Stomach (tissue), 9 donors: ENCODE data around the gene LRIG3. TPM values are rescaled to one million over a fixed set of nuclear protein-coding genes. Genes with fewer than 3 reads are reported as not detected.
A peak's percentile ranks its signal among the peaks of the same experiment; 100 is the strongest.

Source experiments
- DNase-seq, 2 donors: peaks; one replicate each; pipeline versions ENCODE4 v3.0.0 to v3.0.0-alpha.2; 2013 to 2019
- H3K27ac ChIP-seq, 5 donors: fragments of 200-600 bp in 4 of 5; sonication (generic) in 4 of 5; one replicate each; pipeline ENCODE4 v1.5.1; 2013 to 2019; ENCODE audit warnings: mild to moderate bottlenecking in 1 of 5, moderate library complexity in 1 of 5
- H3K27me3 ChIP-seq, 3 donors: fragments of 200-600 bp; sonication (generic); one replicate each; pipeline ENCODE4 v1.5.1; 2017 to 2019; ENCODE audit warnings: mixed run types in 1 of 3
- H3K36me3 ChIP-seq, 4 donors: fragments of 200-600 bp; sonication (generic); 1 replicate in 3 of 4; 2 replicates in 1 of 4; pipeline ENCODE4 v1.5.1; 2016 to 2019
- H3K4me1 ChIP-seq, 4 donors: fragments of 200-600 bp; sonication (generic); one replicate each; pipeline ENCODE4 v1.5.1; 2016 to 2019
- H3K4me3 ChIP-seq, 4 donors: fragments of 200-600 bp; sonication (generic) in 3 of 4; one replicate each; pipeline ENCODE4 v1.5.1; 2016 to 2019; ENCODE audit warnings: mild to moderate bottlenecking in 1 of 4
- H3K9me3 ChIP-seq, 4 donors: fragments of 200-600 bp; sonication (generic); one replicate each; pipeline ENCODE4 v1.5.1; 2016 to 2019
- EP300 ChIP-seq: sonication (generic); formaldehyde crosslinking; IDR thresholded peaks from one replicate; pipeline ENCODE4 v1.6.1; 2017; ENCODE audit warnings: antibody characterized with exemption
- POLR2A ChIP-seq, 4 donors: fragments of 450-650 bp; IDR thresholded peaks; one replicate each; pipeline ENCODE4 v1.6.1; 2016; ENCODE audit warnings: antibody characterized with exemption in 4 of 4, control low read depth in 2 of 4, mild to moderate bottlenecking in 1 of 4, moderate library complexity in 1 of 4
- POLR2AphosphoS5 ChIP-seq, 3 donors: sonication (generic); formaldehyde crosslinking; IDR thresholded peaks; one replicate each; pipeline ENCODE4 v1.6.1; 2016; ENCODE audit warnings: antibody characterized with exemption in 3 of 3
- WGBS, 5 donors: extraction: QIAGEN DNeasy Blood & Tissue Kit in 3 of 5; methylation state at CpG; one replicate each; pipeline versions ENCODE4 v1.1.5 to v1.1.7; 2013 to 2018; 5-methylcytosine and 5-hydroxymethylcytosine counted together
- intact Hi-C: fragments of 100-400 bp; cut with DNase I; formaldehyde crosslinking; loops from one replicate; pipeline ENCODE4 v1.15.1; 2023; ENCODE audit warnings: low total_unique reads
- polyA plus RNA-seq, 3 donors: library from polyadenylated mRNA; stranded (reverse); fragments of 200-250 nt; gene quantifications; one replicate each; pipeline ENCODE4 v1.2.3, GENCODE V29; 2013
- total RNA-seq, 5 donors: library from RNA; depleted of rRNA; stranded (reverse); fragments of >200 nt; gene quantifications; one replicate each; pipeline versions ENCODE4 v1.1.0 to v1.2.3, GENCODE V29; 2014 to 2016
- TF ChIP-seq, protein P1 (sequence below), 7 experiments: fragments of 450-650 bp in 4 of 7; fragments of 200-600 bp in 3 of 7; sonication (generic) in 3 of 7; IDR thresholded peaks; one replicate each; pipeline ENCODE4 v1.5.1; 2016 to 2019; ENCODE audit warnings: antibody characterized with exemption in 7 of 7, control low read depth in 2 of 7, mild to moderate bottlenecking in 1 of 7
- donor health status: healthy with polysubstance abuse.
- donor health status: Bipolar disorder and iron deficiency.
- donor health status: healthy.

LRIG3 gene
- total and polyA plus RNA-seq, 8 donors, result 4.8 to 330 (median 45.3) TPM

GRCh38 chr12:58934528-58934927, 14.2 kb upstream of the LRIG3 start:
- 66 to 85% (median 73%) methylated on average over 3 of the region's 3 CpGs for WGBS, 5 donors
- DNase-seq, result no peak
- Histone ChIP-seq H3K27me3 (no peaks in the 10 kb centered on the region), H3K9me3 (no peaks in the 10 kb centered on the region), H3K27ac (no peak overlapping the region), H3K4me3 (no peak overlapping the region), H3K36me3 (no peaks in the 10 kb centered on the region), H3K4me1 (peaks cover 0 to 10% (median 2%) of the 10 kb centered on the region in 4 donors)
- intact Hi-C loops, result no loop called here
- TF ChIP-seq POLR2AphosphoS5 (IDR thresholded peaks at IDR 0.05) (no peak), POLR2A (IDR thresholded peaks at IDR 0.05) (no peak), EP300 (no peak)
- TF ChIP-seq, protein P1, sequence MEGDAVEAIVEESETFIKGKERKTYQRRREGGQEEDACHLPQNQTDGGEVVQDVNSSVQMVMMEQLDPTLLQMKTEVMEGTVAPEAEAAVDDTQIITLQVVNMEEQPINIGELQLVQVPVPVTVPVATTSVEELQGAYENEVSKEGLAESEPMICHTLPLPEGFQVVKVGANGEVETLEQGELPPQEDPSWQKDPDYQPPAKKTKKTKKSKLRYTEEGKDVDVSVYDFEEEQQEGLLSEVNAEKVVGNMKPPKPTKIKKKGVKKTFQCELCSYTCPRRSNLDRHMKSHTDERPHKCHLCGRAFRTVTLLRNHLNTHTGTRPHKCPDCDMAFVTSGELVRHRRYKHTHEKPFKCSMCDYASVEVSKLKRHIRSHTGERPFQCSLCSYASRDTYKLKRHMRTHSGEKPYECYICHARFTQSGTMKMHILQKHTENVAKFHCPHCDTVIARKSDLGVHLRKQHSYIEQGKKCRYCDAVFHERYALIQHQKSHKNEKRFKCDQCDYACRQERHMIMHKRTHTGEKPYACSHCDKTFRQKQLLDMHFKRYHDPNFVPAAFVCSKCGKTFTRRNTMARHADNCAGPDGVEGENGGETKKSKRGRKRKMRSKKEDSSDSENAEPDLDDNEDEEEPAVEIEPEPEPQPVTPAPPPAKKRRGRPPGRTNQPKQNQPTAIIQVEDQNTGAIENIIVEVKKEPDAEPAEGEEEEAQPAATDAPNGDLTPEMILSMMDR (IDR thresholded peaks at IDR 0.05), result no peak

- DNase-seq, result no peak
- 34 to 55% (median 49%) methylated on average over 8 of the region's 8 CpGs for WGBS, 5 donors
- TF ChIP-seq, protein P1 (IDR thresholded peaks at IDR 0.05), result no peak
- TF ChIP-seq EP300 (no peak), POLR2AphosphoS5 (IDR thresholded peaks at IDR 0.05) (no peak), POLR2A (IDR thresholded peaks at IDR 0.05) (no peak)
- H3K4me1 ChIP-seq, result peaks cover 0 to 5% (median under 1%) of the 10 kb centered on the region in 4 donors
- intact Hi-C loops, result no loop called here
- H3K4me3 ChIP-seq, result no peak overlapping the region
- H3K9me3 ChIP-seq, result no peaks in the 10 kb centered on the region
- no peaks in the 10 kb centered on the region for H3K27me3 ChIP-seq
- H3K36me3 ChIP-seq, result no peaks in the 10 kb centered on the region
- peak overlapping the region; percentile 6 to 62 (median 51) for H3K27ac ChIP-seq
Measured at GRCh38 chr12:58932806-58933681, 12.7 kb upstream of the LRIG3 start.

GRCh38 chr12:58931518-58931917, 11.2 kb upstream of the LRIG3 start:
- TF ChIP-seq POLR2AphosphoS5 (IDR thresholded peaks at IDR 0.05) (no peak), POLR2A (IDR thresholded peaks at IDR 0.05) (no peak), EP300 (no peak)
- TF ChIP-seq, protein P1 (IDR thresholded peaks at IDR 0.05), result no peak
- Histone ChIP-seq H3K4me3 (no peak overlapping the region), H3K4me1 (peaks cover 0 to 10% (median 2%) of the 10 kb centered on the region in 4 donors), H3K27me3 (no peaks in the 10 kb centered on the region), H3K27ac (no peak overlapping the region), H3K9me3 (no peaks in the 10 kb centered on the region), H3K36me3 (no peaks in the 10 kb centered on the region)
- intact Hi-C loops, result no loop called here
- WGBS, 5 donors, result 86 to 91% (median 87%) methylated on average over 4 of the region's 4 CpGs
- no peak for DNase-seq

DNA sequence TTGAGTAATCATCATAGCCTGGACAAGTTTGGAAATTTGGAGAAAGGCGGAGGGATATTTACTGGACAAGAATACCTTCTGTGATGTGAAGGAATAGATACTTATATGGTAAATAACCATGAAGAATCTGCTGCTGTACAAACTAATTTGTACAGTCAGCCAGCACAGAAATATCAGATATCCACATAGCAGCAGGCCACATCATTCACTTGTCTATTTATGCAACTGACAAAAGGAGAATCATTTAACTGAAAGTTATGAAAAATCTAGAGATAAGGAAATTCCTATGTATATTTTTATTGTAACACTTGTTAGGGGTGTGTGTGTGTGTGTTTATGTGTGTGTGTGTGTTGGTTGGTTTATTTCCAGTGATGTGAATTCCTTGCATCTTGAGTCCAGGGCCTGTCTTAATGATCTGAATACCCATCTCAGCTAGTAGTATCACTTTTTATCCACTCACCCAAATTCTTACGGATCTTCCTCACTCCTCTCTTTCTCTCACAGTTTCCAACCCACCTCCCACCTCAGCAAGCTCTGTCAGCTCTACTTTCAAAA, 10.5 kb upstream of the LRIG3 start:
- H3K27me3 ChIP-seq, result no peaks in the 10 kb centered on the region
- intact Hi-C loops, result no loop called here
- no peaks in the 10 kb centered on the region for H3K36me3 ChIP-seq
- peaks cover 0 to 16% (median 2%) of the 10 kb centered on the region in 4 donors for H3K4me1 ChIP-seq
- no peak overlapping the region for H3K4me3 ChIP-seq
- 93 to 98% (median 94%) methylated on average over 2 of the region's 2 CpGs for whole genome bisulfite sequencing, 5 donors
- no peak for DNase-seq
- no peak overlapping the region for H3K27ac ChIP-seq
- no peaks in the 10 kb centered on the region for H3K9me3 ChIP-seq
- TF ChIP-seq POLR2A (IDR thresholded peaks at IDR 0.05) (no peak), POLR2AphosphoS5 (IDR thresholded peaks at IDR 0.05) (no peak), EP300 (no peak)
- TF ChIP-seq, protein P1 (IDR thresholded peaks at IDR 0.05), result no peak
